T-helper 2 cell (primary cell): ENCODE data around the gene CD81.

Experiments used
- DNase-seq, 5 experiments: peaks; one replicate each; pipeline versions ENCODE4 v3.0.0 to v3.0.0-alpha.2; 2012 to 2022

The CD81 gene

DNA sequence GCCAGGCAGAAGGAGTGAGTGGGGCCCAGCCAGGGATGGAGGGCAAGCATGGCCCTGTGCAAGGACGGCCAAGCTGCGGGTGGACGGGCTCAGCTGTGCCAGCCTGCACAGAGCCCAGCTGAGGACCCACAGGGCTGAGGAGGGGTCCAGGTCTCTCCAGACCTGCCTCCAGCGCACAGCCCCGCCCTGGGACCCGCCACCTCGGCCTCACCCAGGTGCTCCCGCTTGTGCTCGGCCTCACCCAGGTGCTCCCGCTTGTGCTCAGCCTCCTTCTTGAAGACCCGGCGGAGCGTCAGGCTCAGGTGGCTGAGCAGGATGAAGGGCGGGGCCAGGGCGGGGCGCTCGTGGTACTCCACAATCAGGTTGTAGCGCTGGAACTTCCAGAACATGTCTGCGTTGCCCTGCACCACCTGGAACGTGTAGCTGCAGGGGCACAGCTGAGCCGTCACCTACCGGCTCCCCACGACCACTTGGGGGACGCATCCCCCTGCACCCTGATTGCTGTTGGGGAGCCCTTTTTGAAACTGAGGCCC is 29.8 kb downstream of the CD81 start:
- DNase-seq = no peak

DNA sequence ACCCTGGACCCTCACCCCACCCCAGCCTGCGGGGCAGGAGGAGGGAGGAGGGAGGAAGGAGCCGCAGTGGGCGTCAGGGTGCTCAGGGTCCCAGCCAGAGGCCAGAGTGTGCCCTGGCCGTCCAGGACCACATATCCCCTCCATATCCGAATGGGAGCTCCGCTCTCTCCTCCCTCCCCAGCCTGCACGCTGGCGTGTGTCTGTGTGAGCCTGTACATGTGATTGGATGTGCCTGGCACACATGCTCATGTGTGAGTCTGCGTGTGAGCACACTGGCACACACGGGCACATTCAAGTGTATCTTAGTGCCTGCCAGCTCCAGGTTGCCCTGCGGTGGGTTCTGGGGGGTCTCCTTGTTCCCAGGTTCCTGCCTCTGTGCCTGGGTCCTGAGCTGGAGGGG is 31.6 kb downstream of the CD81 start:
- DNase-seq = no peak

DNA sequence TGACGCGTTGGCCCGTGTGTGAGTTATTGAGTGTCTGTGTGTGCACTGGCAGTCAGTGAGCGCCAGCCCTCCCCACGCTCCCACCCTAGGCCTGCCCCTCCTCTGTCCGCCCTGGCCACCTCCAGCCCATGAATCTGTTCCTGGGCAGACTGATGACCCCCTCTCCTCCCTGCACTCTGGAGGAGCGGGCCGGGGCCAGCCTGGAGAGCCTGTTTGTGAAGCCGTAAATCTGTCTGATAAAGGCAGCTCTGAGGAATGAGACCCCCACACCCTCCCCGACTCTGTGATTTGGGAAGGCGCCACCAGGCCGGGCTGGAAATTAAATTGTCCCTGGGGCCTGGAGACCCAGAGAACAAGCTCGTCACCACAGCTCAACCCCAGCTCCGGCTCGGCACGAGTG is 32.0 kb downstream of the CD81 start:
- DNase-seq = no peak

DNA sequence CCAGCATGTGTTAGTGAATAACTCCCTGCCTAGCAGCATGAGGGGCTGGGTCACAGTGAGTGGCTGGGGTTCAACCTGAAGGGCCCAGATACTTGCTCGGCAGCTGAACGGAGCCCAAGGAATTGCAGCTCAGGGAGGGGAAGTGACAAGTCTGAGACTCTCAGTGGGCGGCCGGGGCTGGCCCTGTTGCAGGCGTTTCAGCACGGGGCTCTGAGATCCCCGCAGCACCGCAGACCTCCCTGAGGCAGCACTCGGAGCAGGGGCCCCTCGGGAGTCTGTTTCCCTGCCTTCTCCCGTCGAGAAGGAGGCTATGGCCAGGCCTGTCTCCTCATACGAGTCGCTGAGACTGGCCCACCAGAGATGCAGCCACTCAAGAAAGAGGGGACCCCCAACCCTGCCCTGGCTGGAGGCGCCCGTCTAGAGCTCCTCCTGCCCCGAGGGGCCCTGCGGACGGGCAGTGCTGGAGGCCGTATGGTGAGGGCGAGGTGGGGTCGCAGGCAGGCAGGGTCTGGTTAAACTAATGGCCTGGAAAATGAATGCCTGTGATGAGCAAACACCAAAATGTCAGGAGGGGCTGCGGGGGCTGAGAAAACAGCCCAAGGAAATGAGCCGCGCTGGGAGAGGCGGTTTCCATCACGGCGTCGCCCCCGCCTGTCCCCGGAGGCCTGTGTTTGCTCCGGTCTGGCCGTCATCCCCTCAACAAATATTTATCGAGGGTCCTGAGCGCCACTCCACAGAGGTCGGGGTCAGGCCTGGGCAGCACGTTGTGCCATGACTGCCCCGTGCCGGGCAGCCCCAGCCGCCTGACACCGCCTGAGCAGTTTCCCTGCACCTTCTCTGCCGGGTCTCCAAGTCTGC is 32.7 kb downstream of the CD81 start:
- DNase-seq = no peak

DNA sequence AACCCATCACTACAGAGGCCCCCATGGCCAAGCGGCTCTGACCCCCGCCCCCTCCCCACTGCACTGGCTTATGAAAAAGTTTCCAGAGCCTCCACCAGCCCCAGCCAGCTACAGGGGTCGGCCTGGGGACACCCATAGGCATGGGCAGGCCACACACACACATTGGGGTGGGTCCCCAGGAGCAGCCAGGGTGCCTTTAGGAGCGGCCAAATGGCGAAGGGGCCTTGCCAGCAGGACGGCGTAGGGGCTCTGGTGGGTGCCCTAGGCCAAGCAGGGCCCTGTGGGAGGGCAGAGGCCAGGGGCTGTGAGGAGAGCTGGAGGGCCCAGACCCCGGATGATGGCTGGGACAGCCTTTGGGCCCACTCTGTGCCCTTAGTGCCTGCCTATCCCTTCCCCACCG is 33.5 kb downstream of the CD81 start:
- no peak for DNase-seq

DNA sequence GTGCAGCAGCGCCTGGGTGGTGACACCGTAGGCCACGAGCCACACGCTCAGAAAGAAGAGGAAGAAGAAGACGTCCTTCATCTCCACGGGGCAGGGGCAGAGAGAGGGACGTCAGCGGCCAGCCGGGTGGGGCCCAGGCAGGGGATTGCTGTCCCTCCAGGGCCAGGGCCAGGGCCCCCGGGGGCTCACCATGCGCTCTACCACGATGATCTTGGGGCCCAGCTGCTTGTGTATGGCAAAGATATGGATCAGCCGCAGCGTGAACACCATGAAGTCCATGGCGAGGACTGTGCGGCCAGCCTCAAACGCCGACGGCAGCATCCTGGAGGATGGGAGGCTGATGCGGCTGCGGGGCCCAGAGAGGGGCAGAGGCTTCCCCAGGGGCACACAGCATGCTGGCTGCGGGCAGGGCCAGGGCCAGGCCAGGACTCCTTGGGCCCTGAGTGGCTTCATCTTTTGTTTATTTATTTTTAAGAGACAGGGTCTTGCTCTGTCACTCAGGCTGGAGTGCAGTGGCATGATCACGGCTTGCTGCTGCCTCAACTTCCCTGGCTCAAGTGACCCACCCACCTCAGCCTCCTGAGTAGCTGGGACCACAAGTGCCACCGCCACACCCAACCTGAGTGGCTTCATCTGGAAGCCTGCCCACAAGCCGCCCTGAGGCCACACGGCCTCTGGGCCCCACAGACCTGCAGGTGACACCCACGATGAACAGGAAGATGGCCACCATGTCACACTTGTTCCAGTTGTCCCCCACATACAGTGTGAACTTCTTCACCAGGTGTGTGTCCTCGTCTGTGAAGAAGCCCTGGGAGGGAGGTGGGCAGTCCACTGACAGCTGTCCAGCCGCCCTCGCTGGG is 34.6 kb downstream of the CD81 start:
- no peak for DNase-seq

DNA sequence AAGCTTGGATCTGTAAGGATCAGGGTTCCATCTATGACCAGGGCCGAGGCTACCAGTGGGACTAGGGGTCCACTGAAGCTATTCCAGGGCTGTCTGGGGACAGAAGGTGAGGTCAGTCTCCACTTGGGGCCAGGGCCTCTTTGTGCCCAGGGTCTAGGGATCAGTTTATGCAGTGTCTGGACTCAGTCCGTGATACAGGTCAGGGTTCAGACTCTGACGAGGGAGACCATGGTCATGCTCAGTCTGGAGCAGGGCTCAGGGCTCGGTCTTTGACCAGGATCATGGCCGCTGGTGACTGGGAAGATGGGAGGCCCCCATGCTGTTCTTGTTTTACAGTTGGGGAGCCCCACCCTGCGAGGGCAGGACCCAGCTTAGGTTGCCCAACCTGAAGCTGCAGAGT is 35.2 kb downstream of the CD81 start:
- DNase-seq = no peak

DNA sequence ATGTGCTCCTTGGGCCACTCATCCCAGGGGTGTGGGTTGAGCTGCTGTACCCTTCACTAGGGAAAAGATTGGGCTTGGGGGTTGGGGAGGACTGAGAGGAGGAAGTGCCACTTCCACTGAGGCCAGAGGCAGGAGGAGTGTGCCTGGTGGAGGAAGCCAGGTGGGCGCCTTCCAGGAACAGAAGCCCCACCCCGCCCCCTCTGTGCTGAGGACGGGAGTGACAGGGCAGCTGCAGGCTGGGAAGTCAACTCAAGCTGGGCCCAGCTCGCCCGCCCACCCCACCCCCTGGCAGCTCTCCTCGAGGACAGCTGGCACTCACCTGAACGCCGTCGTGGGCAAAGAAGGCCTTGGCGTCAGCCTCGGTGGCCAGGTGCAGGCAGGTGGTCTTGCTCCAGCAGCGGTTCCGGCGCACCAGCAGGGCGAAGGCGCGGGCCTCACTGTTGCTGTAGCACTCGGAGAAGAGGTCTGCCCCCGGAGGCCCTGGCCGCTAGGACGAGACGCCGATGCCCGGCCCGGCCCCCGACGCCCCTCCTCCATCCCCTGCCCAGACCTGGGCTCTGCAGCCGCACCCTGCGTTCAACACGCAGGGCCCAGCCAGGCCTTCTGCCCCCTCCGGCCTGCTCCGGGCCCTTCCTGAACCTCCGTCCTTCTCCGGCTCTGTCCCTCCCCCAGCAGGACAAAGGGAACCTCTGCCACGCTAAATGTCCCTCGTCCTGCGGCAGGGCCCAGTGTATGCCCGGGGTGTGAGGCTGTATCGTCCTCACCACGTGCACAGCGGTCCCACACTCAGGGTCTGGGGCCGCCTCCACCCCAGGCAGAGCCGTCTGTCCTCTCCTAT is 36.9 kb downstream of the CD81 start:
- no peak for DNase-seq

DNA sequence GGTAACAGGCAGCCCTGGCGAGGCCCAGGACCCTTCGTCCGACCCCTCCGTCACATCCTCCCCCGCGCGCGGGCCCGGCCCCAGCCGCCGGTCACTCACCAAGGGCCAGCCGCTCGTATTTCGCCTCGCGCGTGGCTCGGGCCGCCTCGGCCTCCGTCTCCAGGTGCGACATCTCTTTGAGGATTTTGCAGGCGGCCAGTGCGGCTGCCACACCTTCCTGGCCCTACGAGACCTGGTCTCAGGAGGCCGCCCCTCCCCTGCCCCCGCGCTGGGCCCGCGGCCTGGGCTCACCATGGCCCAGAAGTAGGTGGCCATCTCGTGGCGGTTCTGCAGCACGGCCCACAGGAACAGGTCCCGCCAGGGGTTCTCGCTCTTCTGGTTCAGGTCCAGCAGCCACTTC is 37.5 kb downstream of the CD81 start:
- no peak for DNase-seq

DNA sequence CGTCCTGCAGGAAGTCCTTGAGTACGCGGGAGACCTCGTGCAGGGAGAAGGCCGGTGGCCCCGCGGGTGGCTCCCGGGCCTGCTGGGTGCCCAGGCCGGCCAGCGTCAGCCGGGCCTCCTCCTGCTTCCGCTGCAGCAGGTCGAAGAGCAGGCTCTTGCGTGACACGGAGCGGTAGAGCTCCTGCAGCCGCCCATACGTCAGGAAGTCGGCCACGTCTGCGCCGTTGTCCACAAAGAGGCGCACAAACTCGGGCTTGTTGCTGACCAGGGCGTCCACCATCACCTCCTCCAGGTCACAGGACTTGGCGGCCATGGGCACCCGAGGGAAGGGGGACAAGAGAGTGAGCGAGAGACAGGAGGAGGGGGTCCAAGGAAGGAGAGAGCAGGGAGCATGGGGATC is 38.1 kb downstream of the CD81 start:
- no peak for DNase-seq

DNA sequence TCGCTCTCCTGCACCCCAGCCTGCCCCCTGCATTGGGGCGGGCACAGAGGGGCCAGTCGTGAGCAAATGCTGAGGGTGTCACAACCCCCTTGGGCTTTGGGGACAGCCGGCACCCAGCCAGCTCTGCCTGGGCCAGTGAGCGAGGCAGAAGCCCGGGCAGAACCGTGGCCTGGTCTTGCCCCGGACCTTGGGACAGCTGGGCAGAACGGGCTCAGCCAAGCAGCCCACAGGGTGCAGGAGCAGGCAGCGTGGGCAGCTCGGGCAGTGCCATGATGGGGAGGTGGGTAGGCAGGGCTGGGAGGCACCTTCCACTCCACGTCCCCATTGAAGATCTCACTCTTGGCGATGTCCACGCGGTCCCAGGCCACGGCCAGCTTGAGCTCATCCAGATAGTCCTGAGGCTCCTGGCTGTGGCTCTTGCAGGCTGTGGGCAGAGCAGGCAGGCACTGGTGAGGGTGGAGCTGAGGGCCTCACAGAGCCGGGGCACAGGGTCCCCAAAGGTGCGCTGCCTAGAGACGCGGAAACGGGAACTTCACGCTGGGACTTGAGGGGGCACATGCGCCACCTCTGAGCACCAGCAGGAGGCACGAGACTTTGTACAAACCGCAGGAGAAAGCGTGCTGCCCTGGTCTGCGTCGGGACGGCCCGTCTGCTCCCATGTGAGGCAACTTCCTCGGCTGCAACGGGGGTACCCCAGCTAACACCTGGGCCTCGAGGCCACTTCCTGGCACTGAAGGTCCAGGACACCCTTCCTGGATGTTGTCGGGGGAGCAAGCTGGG is 38.7 kb downstream of the CD81 start:
- DNase-seq = no peak

DNA sequence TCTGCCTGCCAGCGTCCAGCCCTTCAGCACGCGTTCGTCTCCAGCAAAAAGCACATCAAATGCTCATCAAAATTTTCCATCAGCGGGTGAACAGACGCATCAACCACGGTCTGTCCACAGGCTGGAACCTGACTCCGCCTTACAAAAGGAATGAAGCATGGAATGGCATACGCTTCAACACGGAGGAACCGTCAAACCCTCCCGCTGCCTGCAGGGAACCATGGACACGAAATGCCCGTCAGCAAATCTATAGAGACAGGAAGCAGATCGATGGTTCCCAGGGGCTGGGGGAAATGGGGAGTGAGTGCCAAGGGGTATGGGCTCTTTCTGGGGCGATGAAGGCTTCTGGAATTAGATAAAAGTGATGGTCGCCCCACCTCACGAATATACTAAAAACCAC is 39.7 kb downstream of the CD81 start:
- no peak for DNase-seq

DNA sequence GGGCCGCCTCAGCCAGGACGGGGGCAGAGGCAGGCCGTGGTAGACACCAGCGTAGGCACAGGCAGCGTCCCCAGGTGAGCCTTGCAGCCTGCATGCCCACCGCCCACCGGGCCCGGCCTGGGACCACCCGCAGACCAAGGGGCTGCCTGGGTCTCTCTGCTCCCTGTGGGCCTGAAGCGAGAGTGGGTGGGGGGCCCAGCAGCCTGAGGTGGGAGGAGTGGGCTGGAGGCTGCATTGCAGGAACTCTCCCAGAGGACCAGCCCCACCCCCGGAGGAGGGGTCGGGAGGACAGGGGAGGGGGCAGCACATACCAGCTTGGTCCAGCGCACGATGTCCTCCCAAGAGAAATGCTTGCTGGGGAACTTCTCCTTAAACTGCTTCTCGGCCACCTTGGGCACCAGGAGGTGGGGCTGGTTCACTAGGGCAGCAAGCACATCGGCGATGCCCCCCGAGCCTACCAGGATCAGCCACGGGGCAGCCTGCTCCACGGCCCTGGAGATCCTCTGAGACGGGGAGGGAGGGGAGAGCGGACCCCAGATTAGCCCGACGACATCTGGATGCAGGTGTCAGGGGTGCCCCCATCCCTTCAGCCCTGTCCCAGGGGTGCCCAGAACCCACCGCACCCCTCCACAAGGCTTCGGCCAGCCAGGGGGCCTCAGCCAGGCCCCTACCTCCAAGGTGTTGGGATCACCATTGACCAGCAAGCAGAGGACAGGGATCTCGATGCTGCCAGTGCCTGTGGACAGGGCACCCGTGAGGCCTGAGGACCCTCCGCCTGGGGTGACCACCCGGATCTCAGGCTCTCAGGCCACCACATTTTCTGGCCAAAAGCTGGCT is 41.0 kb downstream of the CD81 start:
- no peak for DNase-seq

DNA sequence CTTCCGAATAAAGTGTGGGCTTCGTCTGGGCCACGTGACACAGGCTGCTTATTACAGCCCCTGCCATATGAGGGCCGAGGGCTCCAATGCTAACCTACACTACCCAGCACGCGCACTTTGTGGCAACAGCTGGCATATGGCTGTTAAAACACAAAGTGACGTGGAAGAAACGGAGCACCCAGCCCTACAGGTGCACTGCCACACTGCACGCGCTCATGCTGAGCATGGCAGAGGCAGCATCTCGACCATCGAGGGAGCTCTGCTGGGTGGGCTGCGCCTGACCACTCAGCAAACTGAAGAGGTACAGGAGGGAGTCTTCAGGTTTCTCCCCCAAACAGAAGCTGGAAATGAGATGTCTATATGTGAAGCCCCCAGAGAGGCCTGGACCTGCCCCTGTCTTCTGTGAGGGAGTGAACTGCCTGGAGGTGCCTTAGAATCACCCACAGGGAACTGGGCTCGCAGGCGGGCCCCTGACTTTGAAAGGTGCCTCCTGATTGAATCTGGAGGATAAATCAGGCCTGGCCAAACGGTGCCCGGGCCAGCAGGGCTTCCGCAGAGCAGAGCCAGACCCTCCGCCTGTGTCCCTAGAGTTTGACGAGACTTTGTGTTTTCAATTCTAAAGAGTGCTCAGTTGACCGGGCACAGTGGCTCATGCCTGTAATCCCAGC is 41.7 kb downstream of the CD81 start:
- DNase-seq = no peak

DNA sequence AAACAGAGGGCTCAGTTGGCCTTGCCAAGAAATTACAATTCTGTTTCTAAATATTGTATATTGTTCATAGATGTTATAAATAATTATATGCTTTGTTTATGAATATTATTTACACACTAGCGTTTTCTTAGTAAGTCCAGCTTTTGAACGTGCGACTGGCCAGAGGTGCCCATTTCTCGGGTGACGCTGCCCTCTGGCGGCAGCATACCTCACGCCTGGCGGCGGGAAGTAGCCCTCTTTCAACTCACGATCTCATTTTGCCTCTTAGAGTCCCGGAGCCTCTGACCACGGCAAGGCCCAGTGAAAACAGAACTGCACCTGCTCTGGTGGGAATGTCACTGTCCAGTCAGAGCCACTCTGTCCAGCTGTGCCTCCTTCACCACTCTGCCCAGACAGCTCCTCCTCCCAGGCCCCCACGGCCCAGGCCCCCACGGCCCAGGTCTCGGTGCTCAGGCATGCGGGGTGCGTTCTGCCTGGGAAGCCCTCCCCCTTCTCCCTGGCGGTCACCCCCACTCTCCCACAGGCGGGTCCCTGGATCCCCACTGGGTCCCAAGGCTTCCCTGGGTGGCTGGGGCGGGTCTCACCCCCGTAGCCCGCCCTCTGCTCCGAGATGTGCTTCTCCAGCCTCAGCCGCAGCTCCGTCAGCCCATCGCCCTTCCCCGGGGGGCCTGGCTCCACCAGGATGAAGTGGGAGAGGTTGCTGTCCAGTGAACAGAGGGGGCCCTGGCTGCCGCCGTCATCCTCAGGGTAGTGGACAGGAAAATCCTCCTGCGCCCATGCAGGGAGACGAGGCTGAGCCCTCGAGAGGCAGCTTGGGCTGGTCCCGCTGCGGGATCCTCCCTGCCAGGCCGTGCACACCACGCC is 42.8 kb downstream of the CD81 start:
- DNase-seq = peak in 4 of 5 experiments; percentile 29 to 44 (median 40)

DNA sequence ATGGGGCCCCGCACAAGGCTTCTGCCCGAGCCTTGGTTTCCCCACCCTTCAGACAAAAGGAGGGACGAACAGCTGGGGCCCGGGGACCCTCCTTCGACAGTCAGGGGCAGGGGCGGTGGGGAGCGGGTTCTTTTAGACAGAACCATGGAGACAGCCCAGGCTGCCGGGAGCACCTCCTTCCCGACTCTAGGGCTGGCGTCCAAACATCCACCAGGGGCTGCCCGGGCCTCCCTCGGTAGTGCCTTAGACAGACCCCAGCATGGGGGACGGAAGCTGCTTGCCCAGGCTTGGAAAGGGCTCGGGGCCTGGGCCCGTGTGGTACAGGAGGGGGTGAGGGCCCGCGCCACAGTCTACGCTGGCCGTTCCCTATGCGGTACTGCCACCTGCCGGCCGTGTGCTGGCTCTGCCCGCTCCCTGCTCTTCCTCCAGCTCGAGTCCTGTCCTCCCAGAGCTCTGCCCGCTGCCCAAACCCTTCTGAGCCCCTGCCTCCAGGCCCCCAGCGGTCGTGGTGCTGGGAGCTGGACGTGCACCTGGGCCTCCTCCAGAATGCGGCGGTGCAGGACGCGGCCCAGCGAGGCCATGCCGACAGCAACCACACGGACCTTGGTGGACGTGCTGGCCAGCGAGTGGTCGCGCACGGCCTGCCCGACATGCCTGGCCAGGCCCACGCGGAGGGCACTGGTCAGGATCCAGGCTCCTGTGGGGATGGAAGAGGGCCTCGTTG is 43.6 kb downstream of the CD81 start:
- peak; percentile 47 to 72 (median 55) for DNase-seq

DNA sequence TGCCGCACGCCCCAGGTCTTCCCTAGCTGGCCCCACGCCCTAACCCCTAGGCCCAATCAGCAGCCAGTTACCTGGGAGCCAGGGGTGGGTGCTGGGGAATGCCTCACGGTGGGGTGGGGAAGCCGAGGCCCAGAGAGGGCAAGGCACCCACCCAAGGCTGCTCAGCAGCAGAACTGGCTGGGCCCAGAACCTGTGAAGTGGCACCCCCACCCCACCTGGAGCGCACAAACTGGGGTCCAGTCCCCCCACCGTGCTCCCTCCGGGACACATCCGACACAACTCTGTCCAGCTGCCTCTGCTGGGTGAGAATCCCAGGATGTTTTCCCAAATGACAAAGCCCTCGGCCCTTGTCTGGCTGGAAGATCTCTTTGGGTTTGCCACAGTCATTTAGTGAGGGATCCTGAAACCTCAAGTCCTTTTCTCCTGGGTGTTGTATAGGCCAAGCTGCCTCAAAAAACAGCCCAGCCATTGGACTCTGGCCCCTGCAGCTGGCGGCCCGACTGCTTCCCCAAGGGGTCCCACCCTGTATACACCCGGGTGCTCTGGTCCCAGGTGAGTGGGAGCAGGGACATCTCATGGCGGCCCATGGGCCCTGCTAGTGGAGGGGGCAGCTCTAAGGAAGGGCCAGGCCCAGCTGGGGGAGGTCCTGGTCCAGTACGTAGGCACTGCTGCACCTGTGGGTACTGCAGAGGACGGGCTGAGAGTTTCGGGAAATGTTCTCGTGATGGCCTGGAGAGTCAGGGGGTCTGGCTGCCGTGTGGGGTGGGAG is 44.3 kb downstream of the CD81 start:
- no peak for DNase-seq

DNA sequence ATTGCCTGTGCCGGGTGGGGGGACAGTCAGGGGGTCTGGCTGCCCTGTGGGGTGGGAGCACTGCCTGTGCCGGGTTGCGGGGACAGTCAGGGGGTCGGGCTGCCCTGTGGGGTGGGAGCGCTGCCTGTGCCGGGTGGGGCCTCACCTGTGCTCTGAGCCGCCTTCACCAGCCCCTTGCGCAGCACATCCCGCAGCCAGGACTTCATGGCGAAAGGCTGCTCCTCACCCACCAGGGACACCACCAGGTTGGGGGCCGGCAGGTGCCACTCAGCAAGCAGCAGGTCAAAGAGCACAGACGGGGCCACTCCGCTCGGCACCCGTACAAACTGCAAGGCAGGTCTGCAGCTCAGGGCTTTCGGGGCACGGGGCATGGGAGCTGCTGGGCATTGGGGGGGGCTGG is 44.9 kb downstream of the CD81 start:
- DNase-seq = no peak
